K562 (cell line): ENCODE measurements around the gene SIRT2. TPM values are rescaled to one million over a fixed set of nuclear protein-coding genes. Genes with fewer than 3 reads are reported as not detected.

Experiments
- ARID1B ChIP-seq: fragments of 450-650 bp; IDR thresholded peaks from 2 replicates; pipeline ENCODE4 v1.6.1; 2016; ENCODE audit warnings: antibody characterized with exemption, mild to moderate bottlenecking, inconsistent platforms
- CBX3 ChIP-seq, 2 experiments: IDR thresholded peaks; 1 replicate in 1 of 2; 2 replicates in 1 of 2; pipeline ENCODE4 v1.6.1; 2012; ENCODE audit warnings: inconsistent platforms in 2 of 2, low read length in 2 of 2, borderline replicate concordance in 1 of 2, control low read depth in 1 of 2
- CCAR2 ChIP-seq: fragments of 200-400 bp; formaldehyde crosslinking; IDR thresholded peaks from 2 replicates; pipeline ENCODE4 v1.6.1; 2017; ENCODE audit warnings: mild to moderate bottlenecking, low read depth, low read length
- CEBPB ChIP-seq: fragments of 450-650 bp; IDR thresholded peaks from 2 replicates; pipeline ENCODE4 v1.6.1; 2016; ENCODE audit warnings: missing genetic modification characterization, missing compliant biosample characterization
- DNMT1 ChIP-seq: fragments of 450-650 bp; IDR thresholded peaks from 2 replicates; pipeline ENCODE4 v1.6.1; 2016; ENCODE audit warnings: antibody characterized with exemption, mild to moderate bottlenecking
- DPF2 ChIP-seq: fragments of 450-650 bp; IDR thresholded peaks from 2 replicates; pipeline ENCODE4 v1.6.1; 2016
- MAFK ChIP-seq: IDR thresholded peaks from 2 replicates; pipeline ENCODE4 v1.6.1; 2011; ENCODE audit warnings: low read length, improper control_type of control experiment
- NCOA2 ChIP-seq, 2 experiments: fragments of 450-650 bp; IDR thresholded peaks; 2 replicates each; pipeline ENCODE4 v1.6.1; 2018; ENCODE audit warnings: mild to moderate bottlenecking in 2 of 2, moderate library complexity in 1 of 2; ENCODE audit not compliant: partially characterized antibody in 2 of 2
- NONO ChIP-seq, 2 experiments: fragments of 200-400 bp in 1 of 2; fragments of 450-650 bp in 1 of 2; formaldehyde crosslinking in 1 of 2; IDR thresholded peaks; 2 replicates each; pipeline ENCODE4 v1.6.1; 2017; ENCODE audit warnings: low read depth in 2 of 2, mild to moderate bottlenecking in 2 of 2, moderate library complexity in 2 of 2, low read length in 1 of 2
- NR1H2 ChIP-seq: sonication (generic); formaldehyde crosslinking; IDR thresholded peaks from 2 replicates; pipeline ENCODE4 v1.4.0; 2020; ENCODE audit warnings: mild to moderate bottlenecking, missing genetic modification reagents
- PHB ChIP-seq: fragments of 250-450 bp; sonication (Bioruptor Pico); IDR thresholded peaks from 2 replicates; pipeline ENCODE4 v1.5.0; 2021
- ZNF717 ChIP-seq: fragments of 250-450 bp; sonication (Bioruptor Pico); IDR thresholded peaks from 2 replicates; pipeline ENCODE4 v1.5.0; 2021
- polyA plus RNA-seq, 8 experiments: library from polyadenylated mRNA; depleted of rRNA in 4 of 8; stranded (reverse) in 5 of 8; unstranded in 3 of 8; fragments of >200 nt; fragmentation: Nextera tagmentation in 2 of 8; fragmentation: Illumina TruSeq in 1 of 8; extraction: Ambion mirVana in 2 of 8; extraction: Trizol in 1 of 8; gene quantifications; 2 replicates each; pipeline versions ENCODE4 v1.2.1 to v1.2.3, GENCODE V29; 2011 to 2014; ENCODE audit warnings: inconsistent platforms in 1 of 8, missing spikeins in 1 of 8
- total RNA-seq, 7 experiments: library from RNA; depleted of rRNA in 6 of 7; stranded (reverse); fragments of >200 nt in 6 of 7; fragmentation: Illumina TruSeq in 2 of 7; extraction: Trizol in 2 of 7; gene quantifications; 2 replicates each; pipeline versions ENCODE4 v1.2.1 to v1.2.3, GENCODE V29; 2011 to 2021; ENCODE audit warnings: low replicate concordance in 1 of 7
- TF ChIP-seq, protein P1 (sequence below): fragments of 250-450 bp; sonication (Bioruptor Pico); IDR thresholded peaks from 2 replicates; pipeline ENCODE4 v1.8.0; 2021; ENCODE audit warnings: moderate library complexity, mild to moderate bottlenecking, inconsistent platforms
- TF ChIP-seq, protein P2 (sequence below): fragments of 200-800 bp; sonication (Bioruptor generic); IDR thresholded peaks from 2 replicates; pipeline ENCODE4 v1.6.1; 2016; ENCODE audit warnings: missing genetic modification characterization, missing compliant biosample characterization
- TF ChIP-seq, protein P3 (sequence below): fragments of 200-800 bp; sonication (Bioruptor generic); IDR thresholded peaks from 2 replicates; pipeline ENCODE4 v1.6.1; 2017; ENCODE audit warnings: missing genetic modification characterization, missing compliant biosample characterization
- TF ChIP-seq, protein P4 (sequence below), 2 experiments: fragments of 450-650 bp in 1 of 2; IDR thresholded peaks; 2 replicates each; pipeline ENCODE4 v1.6.1; 2011 to 2017; ENCODE audit warnings: low read depth in 2 of 2, antibody characterized with exemption in 1 of 2, borderline replicate concordance in 1 of 2, low read length in 1 of 2, mild to moderate bottlenecking in 1 of 2, mixed read lengths in 1 of 2; ENCODE audit not compliant: control insufficient read depth in 1 of 2

The SIRT2 gene
- total and polyA plus RNA-seq, 9 of the 15 experiments (the other 6 are each of a cell fraction or from before 2014, with no cell fraction given): 2.3 to 35.2 (median 22.9) TPM

DNA sequence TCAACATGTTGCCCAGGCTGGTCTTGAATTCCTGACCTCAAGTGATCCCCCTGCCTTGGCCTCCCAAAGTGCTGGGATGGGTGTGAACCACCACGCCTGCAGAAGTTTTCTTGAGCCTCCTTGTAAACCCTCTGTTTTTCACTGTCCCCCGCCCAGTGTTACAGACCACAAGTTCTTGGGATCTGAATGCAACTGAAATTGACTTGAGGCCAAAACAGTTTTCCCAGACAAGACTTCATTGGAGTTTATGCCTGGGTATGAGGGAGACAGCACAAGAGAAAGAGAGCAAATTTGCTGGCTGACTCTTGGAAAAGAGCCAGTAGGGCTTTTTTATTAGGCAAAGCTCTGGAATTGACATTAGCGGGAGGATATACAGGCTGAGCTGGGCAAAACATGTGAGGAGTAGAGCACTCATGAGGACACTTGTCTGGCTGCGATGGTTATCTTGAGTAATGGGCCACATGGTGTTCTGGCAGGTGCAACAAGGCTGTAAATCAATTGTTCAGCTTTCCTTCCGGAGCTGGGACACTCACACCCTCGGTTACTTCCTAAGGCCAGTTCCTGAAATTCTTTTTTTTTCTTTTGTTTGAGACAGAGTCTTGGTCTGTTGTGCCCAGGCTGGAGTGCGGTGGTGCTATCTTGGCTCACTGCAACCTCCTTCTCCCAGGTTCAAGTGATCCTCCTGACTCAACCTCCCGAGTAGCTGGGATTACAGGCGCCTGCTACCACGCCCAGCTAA, 36.9 kb downstream of the SIRT2 start (continued):
- no peak for TF ChIP-seq CBX3 (IDR thresholded peaks at IDR 0.05; ENCODE audit: borderline replicate concordance in 1 of 2, low read length in 2 of 2)
- TF ChIP-seq CCAR2: no peak
- no peak for TF ChIP-seq DNMT1
- TF ChIP-seq CEBPB (tag): 0 out of 2 replicates have a peak, but pooled peaks have one; percentile 16
- TF ChIP-seq MAFK: no peak
- no peak for TF ChIP-seq PHB
- no peak for TF ChIP-seq NCOA2 (IDR thresholded peaks at IDR 0.05; ENCODE audit: partially characterized antibody in 2 of 2)
- TF ChIP-seq ARID1B: peak; percentile 85
- peak; percentile 89; the same call in 1 of the 2 replicates for TF ChIP-seq DPF2
- no peak for TF ChIP-seq NR1H2 (CRISPR knock-in tag)
- TF ChIP-seq, protein P1, sequence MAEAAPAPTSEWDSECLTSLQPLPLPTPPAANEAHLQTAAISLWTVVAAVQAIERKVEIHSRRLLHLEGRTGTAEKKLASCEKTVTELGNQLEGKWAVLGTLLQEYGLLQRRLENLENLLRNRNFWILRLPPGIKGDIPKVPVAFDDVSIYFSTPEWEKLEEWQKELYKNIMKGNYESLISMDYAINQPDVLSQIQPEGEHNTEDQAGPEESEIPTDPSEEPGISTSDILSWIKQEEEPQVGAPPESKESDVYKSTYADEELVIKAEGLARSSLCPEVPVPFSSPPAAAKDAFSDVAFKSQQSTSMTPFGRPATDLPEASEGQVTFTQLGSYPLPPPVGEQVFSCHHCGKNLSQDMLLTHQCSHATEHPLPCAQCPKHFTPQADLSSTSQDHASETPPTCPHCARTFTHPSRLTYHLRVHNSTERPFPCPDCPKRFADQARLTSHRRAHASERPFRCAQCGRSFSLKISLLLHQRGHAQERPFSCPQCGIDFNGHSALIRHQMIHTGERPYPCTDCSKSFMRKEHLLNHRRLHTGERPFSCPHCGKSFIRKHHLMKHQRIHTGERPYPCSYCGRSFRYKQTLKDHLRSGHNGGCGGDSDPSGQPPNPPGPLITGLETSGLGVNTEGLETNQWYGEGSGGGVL (CRISPR knock-in tag): no peak
- TF ChIP-seq, protein P2, sequence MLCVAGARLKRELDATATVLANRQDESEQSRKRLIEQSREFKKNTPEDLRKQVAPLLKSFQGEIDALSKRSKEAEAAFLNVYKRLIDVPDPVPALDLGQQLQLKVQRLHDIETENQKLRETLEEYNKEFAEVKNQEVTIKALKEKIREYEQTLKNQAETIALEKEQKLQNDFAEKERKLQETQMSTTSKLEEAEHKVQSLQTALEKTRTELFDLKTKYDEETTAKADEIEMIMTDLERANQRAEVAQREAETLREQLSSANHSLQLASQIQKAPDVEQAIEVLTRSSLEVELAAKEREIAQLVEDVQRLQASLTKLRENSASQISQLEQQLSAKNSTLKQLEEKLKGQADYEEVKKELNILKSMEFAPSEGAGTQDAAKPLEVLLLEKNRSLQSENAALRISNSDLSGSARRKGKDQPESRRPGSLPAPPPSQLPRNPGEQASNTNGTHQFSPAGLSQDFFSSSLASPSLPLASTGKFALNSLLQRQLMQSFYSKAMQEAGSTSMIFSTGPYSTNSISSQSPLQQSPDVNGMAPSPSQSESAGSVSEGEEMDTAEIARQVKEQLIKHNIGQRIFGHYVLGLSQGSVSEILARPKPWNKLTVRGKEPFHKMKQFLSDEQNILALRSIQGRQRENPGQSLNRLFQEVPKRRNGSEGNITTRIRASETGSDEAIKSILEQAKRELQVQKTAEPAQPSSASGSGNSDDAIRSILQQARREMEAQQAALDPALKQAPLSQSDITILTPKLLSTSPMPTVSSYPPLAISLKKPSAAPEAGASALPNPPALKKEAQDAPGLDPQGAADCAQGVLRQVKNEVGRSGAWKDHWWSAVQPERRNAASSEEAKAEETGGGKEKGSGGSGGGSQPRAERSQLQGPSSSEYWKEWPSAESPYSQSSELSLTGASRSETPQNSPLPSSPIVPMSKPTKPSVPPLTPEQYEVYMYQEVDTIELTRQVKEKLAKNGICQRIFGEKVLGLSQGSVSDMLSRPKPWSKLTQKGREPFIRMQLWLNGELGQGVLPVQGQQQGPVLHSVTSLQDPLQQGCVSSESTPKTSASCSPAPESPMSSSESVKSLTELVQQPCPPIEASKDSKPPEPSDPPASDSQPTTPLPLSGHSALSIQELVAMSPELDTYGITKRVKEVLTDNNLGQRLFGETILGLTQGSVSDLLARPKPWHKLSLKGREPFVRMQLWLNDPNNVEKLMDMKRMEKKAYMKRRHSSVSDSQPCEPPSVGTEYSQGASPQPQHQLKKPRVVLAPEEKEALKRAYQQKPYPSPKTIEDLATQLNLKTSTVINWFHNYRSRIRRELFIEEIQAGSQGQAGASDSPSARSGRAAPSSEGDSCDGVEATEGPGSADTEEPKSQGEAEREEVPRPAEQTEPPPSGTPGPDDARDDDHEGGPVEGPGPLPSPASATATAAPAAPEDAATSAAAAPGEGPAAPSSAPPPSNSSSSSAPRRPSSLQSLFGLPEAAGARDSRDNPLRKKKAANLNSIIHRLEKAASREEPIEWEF: no peak
- TF ChIP-seq ZNF717 (CRISPR knock-in tag): no peak
- TF ChIP-seq, protein P3, sequence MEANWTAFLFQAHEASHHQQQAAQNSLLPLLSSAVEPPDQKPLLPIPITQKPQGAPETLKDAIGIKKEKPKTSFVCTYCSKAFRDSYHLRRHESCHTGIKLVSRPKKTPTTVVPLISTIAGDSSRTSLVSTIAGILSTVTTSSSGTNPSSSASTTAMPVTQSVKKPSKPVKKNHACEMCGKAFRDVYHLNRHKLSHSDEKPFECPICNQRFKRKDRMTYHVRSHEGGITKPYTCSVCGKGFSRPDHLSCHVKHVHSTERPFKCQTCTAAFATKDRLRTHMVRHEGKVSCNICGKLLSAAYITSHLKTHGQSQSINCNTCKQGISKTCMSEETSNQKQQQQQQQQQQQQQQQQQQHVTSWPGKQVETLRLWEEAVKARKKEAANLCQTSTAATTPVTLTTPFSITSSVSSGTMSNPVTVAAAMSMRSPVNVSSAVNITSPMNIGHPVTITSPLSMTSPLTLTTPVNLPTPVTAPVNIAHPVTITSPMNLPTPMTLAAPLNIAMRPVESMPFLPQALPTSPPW (CRISPR knock-in tag): peak; percentile 39; the same call in 1 of the 2 replicates
- TF ChIP-seq NONO (IDR thresholded peaks at IDR 0.05; ENCODE audit: low read depth in 2 of 2, low read length in 1 of 2): no peak
- TF ChIP-seq, protein P4, sequence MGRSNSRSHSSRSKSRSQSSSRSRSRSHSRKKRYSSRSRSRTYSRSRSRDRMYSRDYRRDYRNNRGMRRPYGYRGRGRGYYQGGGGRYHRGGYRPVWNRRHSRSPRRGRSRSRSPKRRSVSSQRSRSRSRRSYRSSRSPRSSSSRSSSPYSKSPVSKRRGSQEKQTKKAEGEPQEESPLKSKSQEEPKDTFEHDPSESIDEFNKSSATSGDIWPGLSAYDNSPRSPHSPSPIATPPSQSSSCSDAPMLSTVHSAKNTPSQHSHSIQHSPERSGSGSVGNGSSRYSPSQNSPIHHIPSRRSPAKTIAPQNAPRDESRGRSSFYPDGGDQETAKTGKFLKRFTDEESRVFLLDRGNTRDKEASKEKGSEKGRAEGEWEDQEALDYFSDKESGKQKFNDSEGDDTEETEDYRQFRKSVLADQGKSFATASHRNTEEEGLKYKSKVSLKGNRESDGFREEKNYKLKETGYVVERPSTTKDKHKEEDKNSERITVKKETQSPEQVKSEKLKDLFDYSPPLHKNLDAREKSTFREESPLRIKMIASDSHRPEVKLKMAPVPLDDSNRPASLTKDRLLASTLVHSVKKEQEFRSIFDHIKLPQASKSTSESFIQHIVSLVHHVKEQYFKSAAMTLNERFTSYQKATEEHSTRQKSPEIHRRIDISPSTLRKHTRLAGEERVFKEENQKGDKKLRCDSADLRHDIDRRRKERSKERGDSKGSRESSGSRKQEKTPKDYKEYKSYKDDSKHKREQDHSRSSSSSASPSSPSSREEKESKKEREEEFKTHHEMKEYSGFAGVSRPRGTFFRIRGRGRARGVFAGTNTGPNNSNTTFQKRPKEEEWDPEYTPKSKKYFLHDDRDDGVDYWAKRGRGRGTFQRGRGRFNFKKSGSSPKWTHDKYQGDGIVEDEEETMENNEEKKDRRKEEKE (IDR thresholded peaks at IDR 0.05; ENCODE audit: borderline replicate concordance in 1 of 2, control insufficient read depth in 1 of 2, low read depth in 2 of 2, low read length in 1 of 2): no peak
